G401 (cell line): Measurements from ENCODE around the gene PEX11G. TPM values are rescaled to one million over a fixed set of nuclear protein-coding genes. Genes with fewer than 3 reads are reported as not detected.
A peak's percentile ranks its signal among the peaks of the same experiment; 100 is the strongest.
"Not testable (repeated sequence)": the region's sequence is repeated elsewhere in the genome, so short reads cannot be mapped to it uniquely, and the experiment has no call there.

Source experiments
- DNase-seq: peaks from one replicate; pipeline ENCODE4 v3.0.0-alpha.2; 2015; ENCODE audit warnings: low spot score
- in situ Hi-C: cut with HindIII; loops from 2 replicates; pipeline ENCODE4 v1.10.0; 2016; ENCODE audit warnings: low sequenced_read_pairs, mixed read lengths
- total RNA-seq: library from RNA; depleted of rRNA; stranded (reverse); fragments of >200 nt; shearing (Covaris generic); gene quantifications from 2 replicates; pipeline ENCODE4 v1.2.3, GENCODE V29; 2014

PEX11G gene
- total RNA-seq, 1 experiment from 2014 or later: 6.6 TPM

- in situ Hi-C loops: no loop called here
These were observed 16.9 kb downstream of the PEX11G start for GRCh38 chr19:7471696-7472615.

GRCh38 chr19:7470540-7471305 is 18.1 kb downstream of the PEX11G start:
- in situ Hi-C loops: no loop called here

More at GRCh38 chr19:7471696-7472615, 16.9 kb downstream of the PEX11G start:
- no peak for DNase-seq

GRCh38 chr19:7469669-7470285 is 19.1 kb downstream of the PEX11G start:
- in situ Hi-C loops: no loop called here

More at GRCh38 chr19:7470540-7471305, 18.1 kb downstream of the PEX11G start:
- no peak for DNase-seq

GRCh38 chr19:7468840-7469239 is 20.0 kb downstream of the PEX11G start:
- DNase-seq: no peak
- in situ Hi-C loops: no loop called here

More at GRCh38 chr19:7469669-7470285, 19.1 kb downstream of the PEX11G start:
- no peak for DNase-seq

GRCh38 chr19:7467009-7467989 is 21.5 kb downstream of the PEX11G start:
- in situ Hi-C loops: no loop called here
- DNase-seq: no peak

- in situ Hi-C loops: no loop called here
- DNase-seq: no peak
These were observed 25.3 kb downstream of the PEX11G start for GRCh38 chr19:7463575-7463974.

GRCh38 chr19:7461841-7462629 is 26.8 kb downstream of the PEX11G start:
- in situ Hi-C loops: no loop called here
- DNase-seq: no peak

- in situ Hi-C loops: no loop called here
- no peak for DNase-seq
These were observed 28.3 kb downstream of the PEX11G start for GRCh38 chr19:7460562-7460966.

GRCh38 chr19:7459773-7460172 is 29.1 kb downstream of the PEX11G start:
- DNase-seq: no peak
- in situ Hi-C loops: no loop called here

GRCh38 chr19:7458675-7459074 is 30.2 kb downstream of the PEX11G start:
- no peak for DNase-seq
- in situ Hi-C loops: no loop called here

- DNase-seq: no peak
- in situ Hi-C loops: no loop called here
These were observed 31.8 kb downstream of the PEX11G start for GRCh38 chr19:7456964-7457541.

- in situ Hi-C loops: no loop called here
- DNase-seq: no peak
These were observed 33.1 kb downstream of the PEX11G start for GRCh38 chr19:7455600-7456296.

- DNase-seq: no peak
- in situ Hi-C loops: no loop called here
These were observed 33.8 kb downstream of the PEX11G start for GRCh38 chr19:7454998-7455397.

GRCh38 chr19:7450243-7451223 is 38.3 kb downstream of the PEX11G start:
- DNase-seq: peak; percentile 37
- in situ Hi-C loops: no loop called here

- in situ Hi-C loops, DNase-seq: not testable (repeated sequence)
These were observed 39.3 kb downstream of the PEX11G start for GRCh38 chr19:7449391-7450070.
